Common myeloid progenitor, CD34-positive (primary cell): Measurements from ENCODE around the gene YPEL3.
"Not testable (repeated sequence)": the region's sequence is repeated elsewhere in the genome, so short reads cannot be mapped to it uniquely, and the experiment has no call there.

Source experiments
- CTCF ChIA-PET: fragments of 350-600 bp; sonication (Branson Sonifier 250); formaldehyde crosslinking; loops from one replicate; lab custom pipeline; 2021; ENCODE audit warnings: antibody characterized with exemption; lab: Charles Lee
- POLR2A ChIA-PET: fragments of 350-600 bp; sonication (Branson Sonifier 250); formaldehyde crosslinking; loops from one replicate; lab custom pipeline; 2021; ENCODE audit warnings: antibody characterized with exemption; lab: Charles Lee
- DNase-seq, 3 donors: peaks; one replicate each; pipeline versions ENCODE4 v3.0.0 to v3.0.0-alpha.2; 2013
- H3K27ac ChIP-seq, 2 experiments: 1 replicate in 1 of 2; 2 replicates in 1 of 2; pipeline ENCODE4 v1.7.0; 2013; ENCODE audit warnings: inconsistent platforms in 2 of 2, low read length in 2 of 2, mild to moderate bottlenecking in 2 of 2, low read depth in 1 of 2, moderate library complexity in 1 of 2; ENCODE audit not compliant: severe bottlenecking in 2 of 2, insufficient read depth in 1 of 2, poor library complexity in 1 of 2
- H3K27me3 ChIP-seq, 5 experiments: replicated peaks in 2 of 5; 1 replicate in 3 of 5; 2 replicates in 2 of 5; pipeline versions ENCODE4 v1.6.1 to v1.7.0; 2013; ENCODE audit warnings: low read length in 4 of 5, mild to moderate bottlenecking in 2 of 5, moderate library complexity in 2 of 5, inconsistent platforms in 1 of 5; ENCODE audit not compliant: insufficient read depth in 5 of 5, control insufficient read depth in 4 of 5
- H3K36me3 ChIP-seq, 4 experiments: 1 replicate in 2 of 4; 2 replicates in 2 of 4; pipeline versions ENCODE4 v1.6.1 to v1.7.0; 2013; ENCODE audit warnings: low read length in 3 of 4, control low read depth in 1 of 4, mild to moderate bottlenecking in 1 of 4; ENCODE audit not compliant: control insufficient read depth in 4 of 4, insufficient read depth in 4 of 4
- H3K4me1 ChIP-seq, 4 experiments: 1 replicate in 3 of 4; 2 replicates in 1 of 4; pipeline versions ENCODE4 v1.6.1 to v1.7.1; 2013; ENCODE audit warnings: low read length in 3 of 4, mild to moderate bottlenecking in 3 of 4, control low read depth in 1 of 4, inconsistent platforms in 1 of 4, moderate library complexity in 1 of 4; ENCODE audit not compliant: control insufficient read depth in 4 of 4, insufficient read depth in 4 of 4; ENCODE audit errors: control extremely low read depth in 1 of 4
- H3K4me3 ChIP-seq, 7 experiments: 1 replicate in 4 of 7; 2 replicates in 3 of 7; pipeline versions ENCODE4 v1.5.1 to v1.7.0; 2013; ENCODE audit warnings: mild to moderate bottlenecking in 7 of 7, low read length in 6 of 7, moderate library complexity in 6 of 7, inconsistent platforms in 2 of 7, low read depth in 2 of 7, control low read depth in 1 of 7; ENCODE audit not compliant: insufficient read depth in 4 of 7, control insufficient read depth in 1 of 7; ENCODE audit errors: extremely low read depth in 1 of 7
- H3K9me3 ChIP-seq, 5 experiments: 1 replicate in 4 of 5; 2 replicates in 1 of 5; pipeline versions ENCODE4 v1.6.1 to v1.7.1; 2013; ENCODE audit warnings: low read length in 4 of 5, mild to moderate bottlenecking in 2 of 5, inconsistent platforms in 1 of 5, low read depth in 1 of 5, moderate library complexity in 1 of 5; ENCODE audit not compliant: control insufficient read depth in 4 of 5, insufficient read depth in 2 of 5; ENCODE audit errors: control extremely low read depth in 1 of 5
- WGBS: methylation state at CpG from one replicate; pipeline ENCODE4 v1.1.5; 2013; ENCODE audit not compliant: insufficient coverage; 5-methylcytosine and 5-hydroxymethylcytosine counted together

YPEL3 gene

GRCh38 chr16:30127993-30128392, 32.0 kb upstream of the YPEL3 start:
- H3K9me3 ChIP-seq = no peaks in the 10 kb centered on the region
- no peaks in the 10 kb centered on the region for H3K36me3 ChIP-seq
- H3K4me3 ChIP-seq = no peak overlapping the region
- H3K27ac ChIP-seq = no peak overlapping the region
- ChIA-PET POLR2A (no interaction called here), CTCF (no interaction called here)
- 83% methylated on average over 1 of the region's 1 CpG for WGBS
- H3K27me3 ChIP-seq = no peaks in the 10 kb centered on the region
- H3K4me1 ChIP-seq = peaks cover 2 to 12% (median 4%) of the 10 kb centered on the region in 4 experiments
- no peak for DNase-seq

GRCh38 chr16:30125690-30126089, 29.7 kb upstream of the YPEL3 start:
- peaks cover 2 to 20% (median 15%) of the 10 kb centered on the region in 4 experiments for H3K4me1 ChIP-seq
- 99% methylated on average over 8 of the region's 9 CpGs for WGBS
- H3K36me3 ChIP-seq, DNase-seq, H3K27ac ChIP-seq, H3K9me3 ChIP-seq, H3K27me3 ChIP-seq, H3K4me3 ChIP-seq: not testable (repeated sequence)
- CTCF ChIA-PET = interaction anchor here (2.4 kb wide), 1 partner anchor 10 kb away, joined by 6 read pairs; no protein-coding TSS in a partner anchor
- POLR2A ChIA-PET = interaction anchor here (0.6 kb wide), 1 partner anchor 202 kb away, joined by 4 read pairs; no protein-coding TSS in a partner anchor

- DNase-seq = no peak
- no peak overlapping the region for H3K4me3 ChIP-seq
- H3K27ac ChIP-seq = no peak overlapping the region
- H3K27me3 ChIP-seq = no peaks in the 10 kb centered on the region
- H3K4me1 ChIP-seq = peaks cover 2 to 20% (median 16%) of the 10 kb centered on the region in 4 experiments
- H3K36me3 ChIP-seq = peaks cover 0 to 6% (median 0%) of the 10 kb centered on the region in 4 experiments
- 73% methylated on average over 2 of the region's 4 CpGs for WGBS
- ChIA-PET POLR2A (no interaction called here), CTCF (interaction anchor here (1.7 to 2.4 kb wide), 2 partner anchors 10 to 55 kb away, joined by 4 to 6 read pairs; no protein-coding TSS in a partner anchor)
- no peaks in the 10 kb centered on the region for H3K9me3 ChIP-seq
Measured at GRCh38 chr16:30124985-30125379, 29.0 kb upstream of the YPEL3 start.

GRCh38 chr16:30122604-30123160, 26.7 kb upstream of the YPEL3 start:
- H3K9me3 ChIP-seq = no peaks in the 10 kb centered on the region
- under 1% methylated on average over 25 of the region's 42 CpGs for WGBS
- DNase-seq = peak in 2 of 3 donors; percentile 14 to 35
- H3K36me3 ChIP-seq = peaks cover 9 to 23% (median 13%) of the 10 kb centered on the region in 4 experiments
- peak overlapping the region; percentile 47 to 92 (median 69) for H3K4me3 ChIP-seq
- peaks cover 2 to 21% (median 17%) of the 10 kb centered on the region in 4 experiments for H3K4me1 ChIP-seq
- ChIA-PET POLR2A (no interaction called here), CTCF (interaction anchor here (1.0 kb wide), 1 partner anchor 78 kb away, joined by 3 read pairs; no protein-coding TSS in a partner anchor)
- H3K27me3 ChIP-seq = no peaks in the 10 kb centered on the region
- H3K27ac ChIP-seq = peak overlapping the region; percentile 15 to 75

GRCh38 chr16:30121741-30122571, 25.9 kb upstream of the YPEL3 start:
- H3K4me1 ChIP-seq = peaks cover 2 to 21% (median 17%) of the 10 kb centered on the region in 4 experiments
- no peaks in the 10 kb centered on the region for H3K9me3 ChIP-seq
- peak overlapping the region in 1 of 2 experiments; percentile 75 for H3K27ac ChIP-seq
- WGBS = 73% methylated on average over 28 of the region's 31 CpGs
- POLR2A ChIA-PET = no interaction called here
- peak overlapping the region; percentile 47 to 92 (median 69) for H3K4me3 ChIP-seq
- peaks cover 9 to 27% (median 20%) of the 10 kb centered on the region in 4 experiments for H3K36me3 ChIP-seq
- no peak for DNase-seq
- no peaks in the 10 kb centered on the region for H3K27me3 ChIP-seq
- CTCF ChIA-PET = no interaction called here

GRCh38 chr16:30120340-30121105, 24.5 kb upstream of the YPEL3 start:
- WGBS = no CpG with 5 or more reads among the region's 3 CpGs
- H3K4me1 ChIP-seq = peaks cover 2 to 21% (median 17%) of the 10 kb centered on the region in 4 experiments
- no peaks in the 10 kb centered on the region for H3K9me3 ChIP-seq
- no peak overlapping the region for H3K4me3 ChIP-seq
- H3K27ac ChIP-seq = no peak overlapping the region
- peaks cover 11 to 31% (median 27%) of the 10 kb centered on the region in 4 experiments for H3K36me3 ChIP-seq
- DNase-seq = no peak
- ChIA-PET CTCF (interaction anchor here (1.8 kb wide), 1 partner anchor 28 kb away, joined by 8 read pairs; the partner anchor contains the start of gene TBX6), POLR2A (interaction anchor here (0.6 kb wide), 2 partner anchors 27 to 425 kb away, joined by 3 to 6 read pairs; no protein-coding TSS in a partner anchor)
- H3K27me3 ChIP-seq = no peaks in the 10 kb centered on the region
